Fibroblast of the aortic adventitia (primary cell): Measurements from ENCODE around the gene MRPL49. TPM values are rescaled to one million over a fixed set of nuclear protein-coding genes. Genes with fewer than 3 reads are reported as not detected.

Experiments used
- DNase-seq: peaks from one replicate; pipeline ENCODE4 v3.0.0-alpha.2; 2010; ENCODE audit warnings: low read depth
- H3K4me3 ChIP-seq: 2 replicates; pipeline ENCODE4 v1.5.1; 2011; ENCODE audit warnings: low read depth, mild to moderate bottlenecking, control low read depth, low read length, moderate library complexity
- CTCF ChIP-seq: IDR thresholded peaks from 2 replicates; pipeline ENCODE4 v1.5.1; 2011; ENCODE audit warnings: mild to moderate bottlenecking, low read length, control low read depth, inconsistent platforms; ENCODE audit not compliant: insufficient read depth
- total RNA-seq: library from RNA; depleted of rRNA; stranded (reverse); fragments of >200 nt; gene quantifications from 2 replicates; pipeline ENCODE4 v1.2.3, GENCODE V29; 2012; ENCODE audit warnings: low replicate concordance

The MRPL49 gene
- total RNA-seq, 1 donor = 34.7 TPM

DNA sequence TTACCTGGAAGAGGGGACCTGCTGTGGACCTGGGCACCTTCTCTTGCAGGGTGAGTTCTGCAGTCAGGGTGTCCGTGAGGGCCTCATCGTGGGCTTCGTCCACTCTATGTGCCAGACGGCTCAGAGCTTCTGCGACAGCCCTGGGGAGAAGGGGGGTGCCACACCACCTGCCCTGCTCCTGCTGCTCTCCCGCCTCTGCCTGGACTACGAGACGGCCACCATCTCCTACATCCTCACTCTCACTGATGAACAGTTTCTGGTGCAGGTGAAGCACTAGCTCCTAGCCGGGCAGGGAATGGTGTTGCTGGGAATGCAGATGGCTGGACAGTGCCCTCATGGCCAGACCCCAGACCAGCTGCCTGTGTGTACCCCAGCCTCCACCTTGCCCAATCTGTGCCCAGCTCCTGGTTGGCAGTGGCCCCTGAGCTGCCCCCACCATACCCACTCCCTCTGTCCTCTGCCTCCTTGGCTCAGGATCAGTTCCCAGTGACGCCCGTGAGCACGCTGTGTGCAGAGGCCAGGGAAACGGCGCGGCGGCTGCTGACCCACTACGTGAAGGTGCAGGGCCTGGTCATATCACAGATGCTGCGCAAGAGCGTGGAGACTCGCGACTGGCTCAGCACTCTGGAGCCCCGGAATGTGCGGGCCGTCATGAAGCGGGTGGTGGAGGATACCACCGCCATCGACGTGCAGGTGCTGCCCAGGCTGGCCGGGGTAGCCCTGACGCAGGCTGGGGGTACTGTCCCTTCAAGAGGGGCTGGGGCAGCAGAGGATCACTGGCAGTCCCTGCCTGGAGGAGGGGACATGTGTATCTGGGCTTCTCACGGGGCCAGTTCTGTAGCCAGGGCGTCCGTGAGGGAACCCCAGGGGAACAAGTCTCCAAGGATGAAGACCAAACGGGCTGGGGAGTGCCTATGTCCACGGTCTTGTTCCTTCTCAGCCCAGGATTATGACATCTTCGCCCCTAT, 12.6 kb upstream of the MRPL49 start:
- H3K4me3 ChIP-seq = no peak overlapping the region
- DNase-seq = no peak
- no peak for TF ChIP-seq CTCF

DNA sequence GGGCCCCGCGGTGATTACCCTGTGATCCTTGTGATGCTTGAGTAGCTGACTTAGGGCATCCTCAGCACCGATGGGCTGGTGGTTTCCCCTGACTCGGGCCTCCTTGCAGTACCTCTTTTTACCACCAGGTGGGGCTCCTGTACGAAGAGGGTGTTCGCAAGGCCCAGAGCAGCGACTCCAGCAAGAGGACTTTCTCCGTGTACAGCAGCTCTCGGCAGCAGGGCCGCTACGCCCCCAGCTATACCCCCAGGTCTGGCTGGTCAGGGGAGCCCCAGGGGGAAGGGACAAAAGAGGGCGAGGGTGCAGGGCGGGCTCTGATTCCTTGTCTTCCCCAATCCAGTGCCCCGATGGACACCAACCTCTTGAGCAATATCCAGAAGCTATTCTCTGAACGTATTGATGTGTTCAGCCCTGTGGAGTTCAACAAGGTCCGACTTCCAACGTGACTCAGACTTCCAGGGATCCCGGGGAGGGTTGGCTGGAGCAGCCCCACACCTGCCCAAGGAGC, 11.7 kb upstream of the MRPL49 start:
- peak; percentile 99 for TF ChIP-seq CTCF
- peak; percentile 83 for DNase-seq
- H3K4me3 ChIP-seq = no peak overlapping the region

DNA sequence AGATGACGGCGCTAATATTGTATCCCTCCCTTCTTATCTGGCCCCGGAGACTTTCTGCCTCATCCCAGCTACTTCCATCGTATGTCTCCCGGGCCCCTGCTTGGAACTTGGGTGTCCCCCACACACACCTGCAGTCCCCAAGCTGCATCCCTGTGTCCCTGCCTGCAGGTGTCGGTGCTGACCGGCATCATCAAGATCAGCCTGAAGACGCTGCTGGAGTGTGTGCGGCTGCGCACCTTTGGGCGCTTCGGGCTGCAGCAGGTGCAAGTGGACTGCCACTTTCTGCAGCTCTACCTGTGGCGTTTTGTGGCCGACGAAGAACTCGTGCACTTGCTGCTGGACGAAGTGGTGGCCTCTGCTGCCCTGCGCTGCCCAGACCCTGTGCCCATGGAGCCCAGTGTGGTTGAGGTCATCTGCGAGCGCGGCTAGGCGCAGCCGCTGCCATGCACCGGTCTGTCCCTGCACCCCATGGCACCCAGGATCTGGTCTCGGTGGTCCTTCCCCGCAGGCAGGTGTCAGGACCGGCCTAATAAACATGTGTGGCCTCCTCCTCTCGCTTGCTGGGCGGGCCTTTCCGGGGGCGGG, 10.9 kb upstream of the MRPL49 start:
- no peak for DNase-seq
- TF ChIP-seq CTCF = no peak
- no peak overlapping the region for H3K4me3 ChIP-seq

GRCh38 chr11:65111744-65112545, 10.2 kb upstream of the MRPL49 start, which contains the start of gene TM7SF2:
Gene TM7SF2, plus strand, starts transcription at chr11:65111872. Its CDS starts 144 bp downstream, at chr11:65112016.
- peak; percentile 81 for DNase-seq
- H3K4me3 ChIP-seq = peak within 1 kb of the TSS; percentile 66
- TF ChIP-seq CTCF = no peak

GRCh38 chr11:65112546-65113360, 9.4 kb upstream of the MRPL49 start:
- H3K4me3 ChIP-seq = peak overlapping the region; percentile 66

More at GRCh38 chr11:65112546-65113360, 9.4 kb upstream of the MRPL49 start:
- TF ChIP-seq CTCF = peak; percentile 70
- DNase-seq = peak; percentile 28
